ENCODE data around the gene KRT12.

- TF ChIP-seq EZH2 (IDR thresholded peaks at IDR 0.05; ENCODE audit: borderline replicate concordance, low read depth, low read length, poor library complexity, severe bottlenecking), result no peak
- TF ChIP-seq CTCF (conservative IDR thresholded peaks at IDR 0.05; ENCODE audit: low read depth, low read length), result no peak
Observed at GRCh38 chr17:40818733-40819527, 48.1 kb downstream of the KRT12 start.
